CD4-positive, alpha-beta T cell treated with Interleukin-17A for 4 hours (primary cell): Measurements from ENCODE around the gene SRD5A1.
A peak's percentile ranks its signal among the peaks of the same experiment; 100 is the strongest.

Experiments used
- DNase-seq: peaks from one replicate; pipeline ENCODE4 v3.0.0-alpha.2; 2020; ENCODE audit warnings: mixed read lengths

SRD5A1 gene

GRCh38 chr5:6714226-6715041 is 81.2 kb downstream of the SRD5A1 start:
- DNase-seq = peak; percentile 40

GRCh38 chr5:6715271-6715670 is 82.0 kb downstream of the SRD5A1 start:
- DNase-seq = no peak

- peak; percentile 63 for DNase-seq
Measured at GRCh38 chr5:6715758-6716628, 82.8 kb downstream of the SRD5A1 start.

- DNase-seq = no peak
Measured at GRCh38 chr5:6716629-6717149, 83.4 kb downstream of the SRD5A1 start.

GRCh38 chr5:6717247-6717646 is 84.0 kb downstream of the SRD5A1 start:
- DNase-seq = no peak

- no peak for DNase-seq
Measured at GRCh38 chr5:6717687-6718086, 84.4 kb downstream of the SRD5A1 start.

- DNase-seq = no peak
Measured at GRCh38 chr5:6718161-6718681, 85.0 kb downstream of the SRD5A1 start.

- no peak for DNase-seq
Measured at GRCh38 chr5:6718718-6719117, 85.5 kb downstream of the SRD5A1 start.

- no peak for DNase-seq
Measured at GRCh38 chr5:6719417-6719816, 86.2 kb downstream of the SRD5A1 start.

GRCh38 chr5:6719896-6720560 is 86.8 kb downstream of the SRD5A1 start:
- no peak for DNase-seq

GRCh38 chr5:6720561-6720921 is 87.3 kb downstream of the SRD5A1 start:
- no peak for DNase-seq

GRCh38 chr5:6721442-6721841 is 88.2 kb downstream of the SRD5A1 start:
- no peak for DNase-seq

GRCh38 chr5:6722015-6722414 is 88.8 kb downstream of the SRD5A1 start:
- no peak for DNase-seq

- no peak for DNase-seq
Measured at GRCh38 chr5:6723122-6723815, 90.0 kb downstream of the SRD5A1 start.

GRCh38 chr5:6723816-6724300 is 90.6 kb downstream of the SRD5A1 start:
- no peak for DNase-seq
